ENCODE data around the gene MYO10.
"Not testable (repeated sequence)": the region's sequence is repeated elsewhere in the genome, so short reads cannot be mapped to it uniquely, and the experiment has no call there.

Gene MYO10

DNA sequence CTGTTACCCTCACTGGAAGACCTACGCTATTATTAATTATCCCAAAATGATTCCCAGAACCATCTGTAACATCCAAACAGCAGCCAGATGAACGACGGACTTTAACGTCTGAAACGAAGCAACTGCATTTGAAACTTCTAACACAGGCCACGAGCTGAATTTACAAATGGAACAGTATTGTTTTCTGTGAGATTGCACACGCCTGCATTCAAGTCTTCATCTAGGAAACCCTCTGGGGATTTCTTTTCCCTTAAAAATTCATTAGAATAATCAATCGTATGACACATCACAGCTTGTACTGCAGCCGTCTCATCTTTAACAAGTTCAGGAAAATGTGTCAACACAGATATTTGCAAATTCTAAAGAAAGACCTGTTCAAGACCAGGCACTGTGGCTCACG lies 80.2 kb downstream of the MYO10 start:
- DNase-seq: no peak

DNA sequence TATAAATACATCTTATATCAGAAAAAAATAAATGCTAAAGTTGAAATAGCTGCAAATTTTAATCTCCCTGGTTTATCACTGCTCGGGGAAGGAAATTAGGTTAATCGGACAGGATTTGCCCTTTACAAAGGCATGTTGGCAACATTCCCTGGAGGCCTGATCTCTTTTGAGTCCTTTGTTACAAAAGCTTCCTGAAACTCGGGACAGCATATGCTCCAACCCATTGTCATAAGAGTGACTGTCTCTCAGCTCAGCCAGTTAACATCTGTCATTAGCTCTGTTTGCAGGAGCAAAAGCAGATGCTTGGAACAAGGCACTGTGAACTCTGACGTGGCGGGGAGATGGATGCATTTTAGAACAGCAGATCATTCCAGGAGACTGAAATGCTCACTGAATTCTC lies 80.6 kb downstream of the MYO10 start:
- DNase-seq: peak; percentile 93

- DNase-seq: peak; percentile 25
Measured at GRCh38 chr5:16854351-16854750, 81.7 kb downstream of the MYO10 start.

GRCh38 chr5:16853518-16853917 lies 82.6 kb downstream of the MYO10 start:
- no peak for DNase-seq

DNA sequence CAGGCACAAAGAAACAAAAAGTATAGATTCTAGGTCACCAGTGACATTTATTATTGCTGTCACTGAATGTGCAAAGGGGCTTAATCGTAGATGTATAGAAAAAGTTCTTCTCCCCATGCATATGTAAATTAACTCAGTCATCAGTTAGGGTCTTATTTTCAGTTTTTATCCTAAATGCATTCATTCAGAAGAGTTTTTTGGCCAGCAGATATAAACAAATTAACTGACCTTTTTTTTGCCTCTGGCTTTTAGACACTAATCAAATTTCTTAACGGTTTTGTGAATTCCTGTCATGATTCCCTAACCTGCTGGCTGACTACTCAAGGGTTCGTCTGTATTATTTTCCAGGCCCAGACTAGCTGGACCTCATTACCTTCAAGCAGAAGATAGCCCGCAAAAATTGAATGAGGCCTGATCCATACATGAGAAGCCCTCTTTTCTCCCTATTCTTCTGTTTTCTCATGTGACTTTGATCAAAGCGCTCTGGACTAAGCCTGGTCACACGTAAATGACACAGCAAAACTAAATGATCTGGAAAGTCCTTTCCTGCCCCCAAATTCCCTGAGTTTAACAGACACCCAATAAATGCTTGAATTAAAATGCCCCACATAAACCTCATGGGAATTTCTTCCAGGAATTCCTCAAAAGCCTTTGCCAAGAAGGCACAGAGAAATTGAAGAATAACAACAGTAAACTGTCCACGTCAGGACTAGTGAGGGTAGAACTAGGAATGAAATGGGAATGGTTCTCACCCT lies 83.7 kb downstream of the MYO10 start:
- DNase-seq: peak; percentile 47

DNA sequence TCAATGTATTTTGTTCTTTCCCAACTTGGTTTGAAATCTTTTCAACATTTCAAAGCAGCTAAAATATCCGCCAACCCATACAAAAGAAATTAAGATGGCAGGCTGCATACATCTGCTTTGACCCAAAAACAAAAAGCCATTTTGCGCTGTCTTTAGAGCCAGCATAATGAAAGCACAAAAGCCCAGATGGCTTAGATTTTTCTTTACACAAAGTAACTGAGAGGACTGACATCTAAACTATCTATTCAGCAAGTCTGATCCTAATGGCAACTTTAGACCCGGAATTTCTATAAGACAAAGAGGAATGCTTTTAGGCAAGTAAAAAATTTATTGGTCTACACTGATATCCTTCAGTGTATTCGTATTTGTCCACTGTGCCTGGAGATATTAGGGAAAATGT lies 86.3 kb downstream of the MYO10 start:
- DNase-seq: peak; percentile 37

DNA sequence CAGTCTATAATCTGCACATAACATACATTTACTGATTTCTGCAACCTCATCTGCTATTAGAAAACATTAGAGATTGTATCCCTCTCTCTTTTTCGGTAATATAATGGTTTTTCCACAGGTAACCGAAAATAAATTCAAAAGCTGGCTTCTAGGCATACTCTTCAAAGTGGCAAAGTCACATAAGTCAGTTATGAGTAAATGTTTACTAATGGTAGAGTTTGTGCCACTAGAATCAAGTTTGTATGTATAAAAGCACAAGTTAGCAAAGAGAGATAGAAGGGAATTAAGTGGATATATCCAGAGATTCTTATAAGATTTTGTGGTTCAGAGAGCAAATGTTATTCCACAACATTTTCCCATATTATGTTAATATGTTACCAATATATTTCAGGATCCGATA lies 86.9 kb downstream of the MYO10 start:
- no peak for DNase-seq

DNA sequence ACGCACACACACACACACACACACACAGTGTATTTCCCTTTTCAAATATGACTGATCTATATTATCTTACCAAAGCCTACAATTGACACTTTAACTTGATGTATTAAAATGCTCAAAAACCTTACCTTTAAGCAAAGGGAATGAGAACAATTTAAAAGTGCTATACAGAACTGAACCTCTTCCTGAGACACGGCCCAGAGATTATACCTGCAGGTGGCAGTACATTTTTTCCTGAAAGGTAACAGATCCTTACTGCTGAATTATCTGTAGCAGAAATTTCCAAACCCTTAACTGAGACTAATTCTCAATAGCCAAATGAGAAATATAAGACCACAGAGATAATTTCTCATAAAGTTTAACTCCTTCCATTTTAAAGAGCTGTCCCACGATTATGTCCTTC lies 91.1 kb downstream of the MYO10 start:
- DNase-seq: no peak

DNA sequence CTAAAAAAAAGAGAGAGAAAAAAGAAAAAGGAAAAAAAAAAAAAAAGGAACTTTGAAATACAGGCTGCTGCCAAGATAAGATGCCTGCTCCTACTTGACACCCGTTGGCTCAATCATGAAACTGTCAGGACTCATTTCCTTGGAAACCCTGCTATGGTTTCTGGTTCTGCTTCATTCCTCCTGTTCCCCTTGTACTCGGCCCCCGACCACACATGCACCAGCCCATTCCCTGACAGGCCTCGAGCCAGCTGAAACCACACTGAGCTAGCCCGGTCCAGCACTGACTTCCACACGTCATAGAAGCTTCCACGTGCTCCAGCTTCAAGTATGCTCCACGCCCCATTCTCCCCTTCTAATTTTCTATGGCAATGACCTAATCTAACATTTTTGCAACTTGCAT lies 93.2 kb downstream of the MYO10 start:
- DNase-seq: peak; percentile 67

GRCh38 chr5:16841416-16841815 lies 94.7 kb downstream of the MYO10 start:
- peak; percentile 35 for DNase-seq

DNA sequence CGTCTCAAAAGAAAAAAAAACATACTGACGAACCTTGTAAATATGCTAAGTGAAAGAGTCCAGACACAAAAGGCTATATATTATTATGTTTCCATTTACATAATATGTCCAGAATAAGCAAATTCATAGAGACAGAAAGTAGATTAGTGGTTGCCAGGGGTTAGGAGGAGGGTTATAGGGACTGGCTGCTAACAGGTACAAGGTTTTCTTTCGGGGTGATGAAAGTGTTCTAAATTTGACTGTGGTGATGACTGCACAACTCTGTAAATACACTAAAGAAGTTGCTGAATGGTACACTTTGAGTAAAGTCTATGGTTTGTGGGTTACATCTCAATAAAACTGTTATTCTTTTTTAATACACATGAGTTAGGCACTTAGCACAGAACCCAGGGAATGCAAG lies 98.8 kb downstream of the MYO10 start:
- no peak for DNase-seq

DNA sequence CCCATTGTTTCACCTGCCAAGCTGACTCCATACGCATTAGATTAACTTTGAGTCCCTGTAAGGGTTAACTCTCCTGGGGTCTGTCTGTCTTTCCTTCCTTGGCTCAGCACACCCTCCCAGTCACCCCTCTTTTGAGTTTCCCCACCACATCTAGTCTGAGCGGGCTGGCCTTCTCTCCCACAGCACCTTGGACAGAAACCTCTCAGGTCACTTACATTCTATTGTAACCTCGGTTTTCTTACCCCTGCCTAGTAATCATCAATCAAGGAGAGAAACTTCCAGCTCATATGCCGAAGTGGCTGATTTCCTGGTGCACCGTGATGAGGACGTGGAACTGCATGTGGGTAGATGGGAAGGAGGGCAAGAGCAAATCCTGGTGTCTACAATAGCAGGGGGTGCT lies 102.1 kb downstream of the MYO10 start:
- no peak for DNase-seq

- not testable (repeated sequence) for DNase-seq
Measured at GRCh38 chr5:16831326-16831725, 104.8 kb downstream of the MYO10 start.

- no peak for DNase-seq
Measured at GRCh38 chr5:16827755-16828154, 108.3 kb downstream of the MYO10 start.

- no peak for DNase-seq
Measured at GRCh38 chr5:16826379-16827125, 109.5 kb downstream of the MYO10 start.

DNA sequence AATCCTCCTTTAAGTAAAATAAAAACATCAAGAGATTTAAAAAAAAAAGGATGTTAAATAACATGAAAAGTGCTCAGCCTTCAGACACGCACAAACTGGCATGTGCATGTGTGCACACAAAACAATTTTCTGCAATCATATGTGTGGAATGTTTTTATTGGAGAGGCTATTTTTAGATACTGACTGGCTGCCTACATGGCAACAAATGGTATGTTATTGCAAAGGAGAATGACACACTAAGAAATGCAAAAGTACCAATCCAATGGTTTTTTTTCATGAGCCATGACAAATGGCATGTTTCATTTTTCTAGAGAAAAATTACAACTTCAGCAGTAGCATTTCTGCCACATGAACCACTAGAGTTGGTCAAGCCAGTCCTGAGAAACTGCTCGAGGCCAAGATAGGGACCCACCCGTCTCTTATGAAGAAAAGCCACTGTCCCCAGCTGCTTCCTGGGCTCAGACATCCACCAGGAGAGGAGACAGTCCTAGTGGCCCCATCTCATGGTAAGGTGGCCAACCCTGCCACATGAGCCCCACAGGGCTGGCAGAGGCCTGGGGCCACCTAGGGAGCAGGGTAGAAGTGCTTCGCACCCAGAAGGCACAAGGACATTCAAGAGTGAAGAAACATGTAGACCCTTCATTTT lies 116.4 kb downstream of the MYO10 start:
- peak; percentile 44 for DNase-seq

DNA sequence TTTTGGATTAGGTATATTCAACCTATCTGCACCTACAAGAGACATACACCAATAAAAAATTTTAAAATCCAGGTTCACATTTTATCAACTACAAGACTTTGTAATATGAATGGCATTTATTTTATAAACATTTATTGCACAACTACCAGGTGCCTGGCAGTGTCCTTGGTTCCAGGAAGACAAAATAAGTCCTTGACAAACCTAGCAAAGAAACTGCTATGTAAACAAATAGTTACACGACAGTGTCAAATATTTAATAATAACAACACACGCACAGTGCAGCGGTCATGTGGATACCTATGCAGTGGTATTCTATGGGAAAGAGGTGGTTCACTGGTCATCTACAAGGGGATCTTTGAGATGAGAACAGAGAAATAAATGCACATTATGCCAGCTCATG lies 120.7 kb downstream of the MYO10 start:
- DNase-seq: no peak

DNA sequence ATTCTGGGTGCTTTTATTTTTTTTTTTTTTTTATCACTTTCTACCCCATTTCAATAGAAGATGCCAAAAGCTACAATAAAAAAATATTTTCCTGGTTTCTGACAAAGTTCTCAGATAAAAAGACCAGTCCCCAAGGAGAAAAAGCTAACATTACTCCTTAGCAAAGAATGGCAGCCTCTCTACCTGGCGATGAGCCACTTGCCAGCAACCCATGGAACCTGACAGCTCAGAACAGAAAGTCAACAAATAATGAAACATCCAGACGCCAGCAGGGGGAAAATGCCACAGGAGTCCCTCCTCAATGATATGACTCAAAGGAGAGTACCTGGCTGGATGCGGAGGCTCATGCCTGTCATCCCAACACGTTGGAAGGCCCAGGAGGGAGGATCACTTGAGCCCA lies 123.2 kb downstream of the MYO10 start:
- DNase-seq: no peak

DNA sequence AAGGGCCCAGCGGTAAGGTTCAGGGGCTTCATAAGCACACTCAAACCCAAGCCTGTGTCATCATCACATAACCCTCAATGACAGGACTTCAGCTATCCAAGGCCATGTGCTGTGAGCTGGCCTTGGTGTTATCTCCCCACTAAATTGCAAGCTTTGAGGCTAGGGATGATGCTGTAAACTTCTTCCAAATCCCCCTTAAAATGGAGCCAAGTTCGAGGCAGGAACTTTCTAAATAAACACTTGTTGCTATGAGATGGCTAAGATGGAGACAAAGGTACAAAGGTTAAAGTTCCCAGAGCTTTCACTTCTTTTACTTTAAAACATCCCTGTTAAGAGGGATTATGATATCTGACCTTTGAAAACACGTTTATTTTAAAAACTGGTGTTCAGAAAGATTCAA lies 123.6 kb downstream of the MYO10 start:
- DNase-seq: no peak

DNA sequence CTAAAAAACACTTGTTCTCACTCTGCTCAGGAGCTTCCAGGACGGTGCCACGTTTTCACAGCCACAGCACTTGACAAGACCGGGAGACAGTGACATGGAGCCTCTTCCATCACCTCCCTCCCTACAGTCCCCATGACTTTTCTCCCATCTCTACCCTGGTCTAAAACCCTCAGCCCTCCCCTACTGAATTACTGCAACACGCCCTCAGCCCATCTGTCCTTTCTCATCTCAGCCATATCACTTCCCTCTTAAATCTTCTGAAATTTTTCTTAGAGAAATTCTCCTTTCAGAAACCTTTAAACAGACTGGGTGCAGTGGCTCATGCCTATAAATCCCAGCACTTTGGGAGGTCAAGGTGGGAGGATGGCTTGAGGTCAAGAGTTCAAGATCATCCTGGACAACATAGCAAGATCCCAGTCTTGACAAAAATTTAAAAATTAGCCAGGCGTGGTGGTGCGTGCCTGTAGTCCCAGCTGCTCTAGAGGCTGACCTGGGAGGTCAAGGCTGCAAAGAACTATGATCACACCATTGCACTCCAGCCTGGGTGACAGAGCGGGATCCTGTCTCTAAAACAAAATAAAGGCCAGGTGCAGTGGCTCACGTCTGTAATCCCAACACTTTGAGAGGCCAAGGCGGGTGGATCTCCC lies 125.8 kb downstream of the MYO10 start:
- no peak for DNase-seq

GRCh38 chr5:16809395-16810207 lies 126.5 kb downstream of the MYO10 start:
- DNase-seq: peak; percentile 60

GRCh38 chr5:16809010-16809394 lies 127.1 kb downstream of the MYO10 start:
- no peak for DNase-seq

DNA sequence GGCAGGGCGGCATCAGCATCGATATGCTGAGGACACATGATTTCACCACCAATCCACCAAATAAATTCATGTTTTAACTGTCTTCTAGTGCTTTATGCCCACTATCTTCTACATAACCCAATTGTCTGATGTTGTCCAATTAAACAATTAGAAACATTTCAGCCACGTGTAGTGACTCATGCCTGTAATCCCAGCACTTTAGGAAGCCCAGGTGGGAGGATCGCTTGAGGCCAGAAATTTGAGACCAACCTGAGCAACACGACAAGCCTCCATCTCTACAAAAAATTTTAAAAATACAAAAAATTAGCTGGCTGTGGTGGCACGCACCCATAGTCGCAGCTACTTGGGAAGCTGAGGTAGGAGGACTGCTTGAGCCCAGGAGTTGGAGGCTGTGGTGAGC lies 128.1 kb downstream of the MYO10 start:
- DNase-seq: no peak
